GM12878 (cell line): ENCODE data around the gene PIMREG. TPM values are rescaled to one million over a fixed set of nuclear protein-coding genes. Genes with fewer than 3 reads are reported as not detected.

Experiments used
- ASH2L ChIP-seq: fragments of 300-600, 200-600 bp; sonication (generic); IDR thresholded peaks from 2 replicates; pipeline ENCODE4 v1.6.1; 2017; ENCODE audit warnings: low read depth, mild to moderate bottlenecking, borderline replicate concordance
- CBX5 ChIP-seq: sonication (generic); IDR thresholded peaks from 2 replicates; pipeline ENCODE4 v1.6.1; 2016; ENCODE audit warnings: low read depth, moderate library complexity, mild to moderate bottlenecking, inconsistent platforms
- CREB1 ChIP-seq: IDR thresholded peaks from 2 replicates; pipeline ENCODE4 v1.6.1; 2012; ENCODE audit warnings: low read depth, mild to moderate bottlenecking, inconsistent platforms
- CTCF ChIP-seq, 3 experiments: IDR thresholded peaks in 2 of 3; conservative IDR thresholded peaks in 1 of 3; 2 replicates each; pipeline ENCODE4 v1.5.1; 2011; ENCODE audit warnings: low read depth in 3 of 3, low read length in 3 of 3, mild to moderate bottlenecking in 3 of 3, control low read depth in 2 of 3, moderate library complexity in 2 of 3, inconsistent platforms in 1 of 3, mixed read lengths in 1 of 3; ENCODE audit not compliant: control insufficient read depth in 2 of 3, insufficient read depth in 1 of 3; ENCODE audit errors: extremely low read depth in 1 of 3
- DPF2 ChIP-seq: fragments of 450-650 bp; IDR thresholded peaks from 2 replicates; pipeline ENCODE4 v1.6.1; 2017; ENCODE audit warnings: mild to moderate bottlenecking
- ETV6 ChIP-seq, 2 experiments: fragments of 450-650 bp in 1 of 2; IDR thresholded peaks in 1 of 2; conservative IDR thresholded peaks in 1 of 2; 2 replicates each; pipeline ENCODE4 v1.6.1; 2014; ENCODE audit warnings: antibody characterized with exemption in 1 of 2, borderline replicate concordance in 1 of 2, low read depth in 1 of 2, mild to moderate bottlenecking in 1 of 2, moderate library complexity in 1 of 2
- KDM1A ChIP-seq: fragments of 200-600 bp; sonication (generic); IDR thresholded peaks from 2 replicates; pipeline ENCODE4 v1.6.1; 2016; ENCODE audit warnings: borderline replicate concordance
- MLLT1 ChIP-seq: fragments of 450-650 bp; IDR thresholded peaks from 2 replicates; pipeline ENCODE4 v1.6.1; 2016; ENCODE audit warnings: mild to moderate bottlenecking
- MYC ChIP-seq: IDR thresholded peaks from 2 replicates; pipeline ENCODE4 v1.6.1; 2011; ENCODE audit warnings: mild to moderate bottlenecking, low read length, moderate library complexity, inconsistent platforms; ENCODE audit not compliant: insufficient read depth, insufficient replicate concordance, insufficient read length, severe bottlenecking
- TAF1 ChIP-seq: IDR thresholded peaks from 2 replicates; pipeline ENCODE4 v1.6.1; 2011; ENCODE audit warnings: mild to moderate bottlenecking, low read depth, low read length, borderline replicate concordance
- polyA plus RNA-seq, 11 experiments: library from polyadenylated mRNA; depleted of rRNA in 4 of 11; unstranded in 6 of 11; stranded (reverse) in 5 of 11; fragments of >200 nt; fragmentation: Nextera tagmentation in 4 of 11; fragmentation: Illumina TruSeq in 1 of 11; extraction: Ambion mirVana in 4 of 11; extraction: Trizol in 1 of 11; gene quantifications; 1 replicate in 1 of 11; 2 replicates in 10 of 11; pipeline versions ENCODE4 v1.2.1 to v1.2.3, GENCODE V29; 2011 to 2016; ENCODE audit warnings: inconsistent platforms in 2 of 11, missing spikeins in 2 of 11, low read depth in 1 of 11
- total RNA-seq, 4 experiments: library from RNA; depleted of rRNA in 3 of 4; stranded (reverse); fragments of >200 nt in 3 of 4; fragmentation: Illumina TruSeq in 1 of 4; extraction: Trizol in 1 of 4; gene quantifications; 2 replicates each; pipeline versions ENCODE4 v1.2.1 to v1.2.3, GENCODE V29; 2013 to 2021
- TF ChIP-seq, protein P1 (sequence below): IDR thresholded peaks from 2 replicates; pipeline ENCODE4 v1.6.1; 2011; ENCODE audit warnings: mild to moderate bottlenecking, low read depth, low read length, moderate library complexity; ENCODE audit not compliant: insufficient replicate concordance

Gene PIMREG
- total and polyA plus RNA-seq, 10 of the 15 experiments (the other 5 are each of a cell fraction or from before 2014, with no cell fraction given), result 2.8 to 35.8 (median 25.2) TPM

GRCh38 chr17:6427279-6427781, 16.9 kb upstream of the PIMREG start (continued):
- TF ChIP-seq, protein P1, sequence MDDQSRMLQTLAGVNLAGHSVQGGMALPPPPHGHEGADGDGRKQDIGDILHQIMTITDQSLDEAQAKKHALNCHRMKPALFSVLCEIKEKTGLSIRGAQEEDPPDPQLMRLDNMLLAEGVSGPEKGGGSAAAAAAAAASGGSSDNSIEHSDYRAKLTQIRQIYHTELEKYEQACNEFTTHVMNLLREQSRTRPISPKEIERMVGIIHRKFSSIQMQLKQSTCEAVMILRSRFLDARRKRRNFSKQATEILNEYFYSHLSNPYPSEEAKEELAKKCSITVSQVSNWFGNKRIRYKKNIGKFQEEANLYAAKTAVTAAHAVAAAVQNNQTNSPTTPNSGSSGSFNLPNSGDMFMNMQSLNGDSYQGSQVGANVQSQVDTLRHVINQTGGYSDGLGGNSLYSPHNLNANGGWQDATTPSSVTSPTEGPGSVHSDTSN, result peak; percentile 71
- no peak for TF ChIP-seq CBX5
- no peak for TF ChIP-seq ASH2L
- TF ChIP-seq TAF1, result no peak
- TF ChIP-seq CREB1, result no peak
- TF ChIP-seq CTCF (IDR thresholded peaks at IDR 0.05 in 2 of 3, conservative IDR thresholded peaks at IDR 0.05 in 1 of 3; ENCODE audit: control insufficient read depth in 2 of 3, extremely low read depth in 1 of 3, insufficient read depth in 1 of 3, low read depth in 3 of 3, low read length in 3 of 3), result no peak
- no peak for TF ChIP-seq KDM1A
- TF ChIP-seq ETV6 (conservative IDR thresholded peaks at IDR 0.05 in 1 of 2, IDR thresholded peaks at IDR 0.05 in 1 of 2; ENCODE audit: borderline replicate concordance in 1 of 2, low read depth in 1 of 2), result no peak
- 0 out of 2 replicates have a peak, but pooled peaks have one; percentile 42 for TF ChIP-seq DPF2
- TF ChIP-seq MYC, result no peak
- TF ChIP-seq MLLT1, result 0 out of 2 replicates have a peak, but pooled peaks have one; percentile 31
